ENCODE measurements around the gene RAG2.
"Not testable (repeated sequence)": the region's sequence is repeated elsewhere in the genome, so short reads cannot be mapped to it uniquely, and the experiment has no call there.

RAG2 gene

GRCh38 chr11:36596880-36597279 lies 1.2 kb downstream of the RAG2 start:
- no peak for DNase-seq

- DNase-seq: peak; percentile 27 to 94 (median 70)
Observed at GRCh38 chr11:36594316-36594989, 3.6 kb downstream of the RAG2 start, which contains the start of gene IFTAP. Gene IFTAP (plus strand): TSS chr11:36594502. CDS start chr11:36610104, 15,602 bp downstream.

GRCh38 chr11:36591433-36591832 lies 6.6 kb downstream of the RAG2 start:
- no peak for DNase-seq

- no peak for DNase-seq
Observed at GRCh38 chr11:36590513-36590912, 7.5 kb downstream of the RAG2 start.

GRCh38 chr11:36588099-36588498 lies 9.9 kb downstream of the RAG2 start:
- no peak for DNase-seq

- DNase-seq: no peak
Observed at GRCh38 chr11:36586543-36586942, 11.5 kb downstream of the RAG2 start.

- no peak for DNase-seq
Observed at GRCh38 chr11:36583667-36584066, 14.4 kb downstream of the RAG2 start.

GRCh38 chr11:36581536-36581935 lies 16.5 kb downstream of the RAG2 start:
- DNase-seq: no peak

GRCh38 chr11:36578458-36578857 lies 19.6 kb downstream of the RAG2 start:
- DNase-seq: no peak

- no peak for DNase-seq
Observed at GRCh38 chr11:36577859-36578258, 20.2 kb downstream of the RAG2 start.

GRCh38 chr11:36577373-36577772 lies 20.7 kb downstream of the RAG2 start:
- no peak for DNase-seq

- no peak for DNase-seq
Observed at GRCh38 chr11:36574486-36574885, 23.6 kb downstream of the RAG2 start.

GRCh38 chr11:36569095-36569494 lies 28.9 kb downstream of the RAG2 start:
- DNase-seq: no peak

GRCh38 chr11:36567694-36568093 lies 30.3 kb downstream of the RAG2 start, which contains the start of gene RAG1:
Gene RAG1 (plus strand): TSS chr11:36568007. CDS start chr11:36573305, 5,298 bp downstream.
- DNase-seq: no peak

GRCh38 chr11:36566407-36567053 lies 31.5 kb downstream of the RAG2 start:
- DNase-seq: no peak

- DNase-seq: no peak
Observed at GRCh38 chr11:36565031-36565610, 32.9 kb downstream of the RAG2 start.

- DNase-seq: peak in 8 of 14 donors; percentile 5 to 49 (median 22)
Observed at GRCh38 chr11:36564376-36565030, 33.5 kb downstream of the RAG2 start.

GRCh38 chr11:36558571-36559413 lies 39.2 kb downstream of the RAG2 start:
- DNase-seq: no peak

GRCh38 chr11:36557991-36558390 lies 40.0 kb downstream of the RAG2 start:
- DNase-seq: no peak

GRCh38 chr11:36557390-36557789 lies 40.6 kb downstream of the RAG2 start:
- DNase-seq: not testable (repeated sequence)

GRCh38 chr11:36550385-36551115 lies 47.5 kb downstream of the RAG2 start:
- DNase-seq: no peak
